Lower leg skin (tissue), 3 donors: Measurements from ENCODE around the gene FOS.

Source experiments
- CTCF ChIP-seq, 3 donors: fragments of 450-650 bp; IDR thresholded peaks; one replicate each; pipeline ENCODE4 v1.5.1; 2016; ENCODE audit warnings: antibody characterized with exemption in 3 of 3, mild to moderate bottlenecking in 3 of 3, moderate library complexity in 2 of 3
- POLR2A ChIP-seq, 2 donors: fragments of 450-650 bp; IDR thresholded peaks; one replicate each; pipeline ENCODE4 v1.6.1; 2016 to 2017; ENCODE audit warnings: antibody characterized with exemption in 2 of 2, mild to moderate bottlenecking in 1 of 2, moderate library complexity in 1 of 2

GRCh38 chr14:75236467-75236866 is 42.2 kb upstream of the FOS start:
- TF ChIP-seq CTCF (IDR thresholded peaks at IDR 0.05) (no peak), POLR2A (IDR thresholded peaks at IDR 0.05) (no peak)
